Measurements from ENCODE around the gene PARD3.

GRCh38 chr10:34809796-34810195 lies 5.3 kb downstream of the PARD3 start:
- no peak for TF ChIP-seq CTCF (IDR thresholded peaks at IDR 0.05)
- TF ChIP-seq POLR2A (IDR thresholded peaks at IDR 0.05), result no peak
